Activated T-helper 1 cell treated with Interleukin-2 at 50 U/mL for 16 hours (primary cell): Measurements from ENCODE around the gene PIK3CD.

Experiments
- DNase-seq: peaks from one replicate; pipeline ENCODE4 v3.0.0-alpha.2; 2020; ENCODE audit warnings: low read depth

The PIK3CD gene

GRCh38 chr1:9651565-9652378 lies at the start of gene PIK3CD:
Gene PIK3CD, plus strand, starts transcription at chr1:9651731. Its CDS starts 58,725 bp downstream, at chr1:9710456.
- peak; percentile 37 for DNase-seq

DNA sequence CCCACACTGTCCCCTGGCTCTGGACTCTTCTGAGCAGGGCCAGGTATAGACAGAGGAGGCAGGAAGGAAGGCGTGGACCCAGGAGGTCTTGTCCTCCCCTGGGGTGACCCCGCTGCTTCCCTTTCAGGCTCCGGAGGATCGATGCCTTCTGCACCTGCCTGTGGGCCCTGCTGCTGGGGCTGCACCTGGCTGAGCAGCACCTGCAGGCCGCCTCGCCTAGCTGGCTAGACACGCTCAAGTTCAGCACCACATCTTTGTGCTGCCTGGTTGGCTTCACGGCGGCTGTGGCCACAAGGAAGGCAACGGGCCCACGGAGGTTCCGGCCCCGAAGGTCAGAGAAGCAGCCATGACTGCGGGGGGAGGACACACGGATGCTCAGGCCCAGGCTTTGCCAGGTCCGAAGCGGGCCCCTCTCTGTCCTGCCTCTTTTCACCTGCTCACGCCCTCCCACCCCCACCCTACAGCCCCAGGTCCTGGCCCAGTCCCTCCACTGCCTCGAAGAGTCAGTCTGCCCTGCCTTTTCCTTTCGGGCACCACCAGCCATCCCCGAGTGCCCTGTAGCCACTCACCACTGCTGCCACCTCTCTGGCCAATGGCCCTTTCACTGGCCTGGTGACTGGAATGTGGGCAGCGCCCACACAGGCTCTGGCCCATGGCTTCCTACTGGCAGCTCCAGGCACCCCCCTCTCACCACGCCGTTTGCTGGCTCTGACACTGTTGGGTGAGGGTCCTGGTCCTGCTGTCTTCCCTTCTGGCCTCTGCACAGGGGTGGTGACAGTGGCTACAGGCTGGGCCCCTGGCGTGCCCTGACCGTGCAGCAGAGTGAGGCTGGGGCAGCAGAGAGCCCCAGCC lies 49.4 kb upstream of the PIK3CD start:
- DNase-seq, result no peak

GRCh38 chr1:9602794-9603167 lies 48.8 kb upstream of the PIK3CD start:
- DNase-seq, result no peak

DNA sequence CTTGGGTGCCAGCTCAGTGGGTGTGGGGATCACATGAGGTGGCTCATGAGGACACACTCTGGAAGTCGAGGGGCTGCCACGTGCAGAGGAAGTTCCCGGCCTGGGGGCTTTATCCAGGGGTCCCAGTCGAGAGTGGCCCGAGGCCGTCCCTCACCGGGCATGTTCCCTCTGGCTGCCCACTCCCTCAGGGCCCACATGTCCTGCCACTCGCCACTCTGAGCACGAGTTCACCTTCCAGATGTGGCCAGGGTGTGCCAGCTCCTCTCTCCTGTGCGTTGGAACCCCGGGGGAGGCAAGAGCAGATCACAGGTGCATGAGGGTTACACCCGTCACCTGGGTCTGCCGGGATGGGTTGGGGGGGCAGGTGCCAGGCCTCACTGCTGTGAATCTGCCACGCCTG lies 48.2 kb upstream of the PIK3CD start:
- DNase-seq, result no peak

GRCh38 chr1:9603766-9604753 lies 47.5 kb upstream of the PIK3CD start:
- DNase-seq, result no peak

DNA sequence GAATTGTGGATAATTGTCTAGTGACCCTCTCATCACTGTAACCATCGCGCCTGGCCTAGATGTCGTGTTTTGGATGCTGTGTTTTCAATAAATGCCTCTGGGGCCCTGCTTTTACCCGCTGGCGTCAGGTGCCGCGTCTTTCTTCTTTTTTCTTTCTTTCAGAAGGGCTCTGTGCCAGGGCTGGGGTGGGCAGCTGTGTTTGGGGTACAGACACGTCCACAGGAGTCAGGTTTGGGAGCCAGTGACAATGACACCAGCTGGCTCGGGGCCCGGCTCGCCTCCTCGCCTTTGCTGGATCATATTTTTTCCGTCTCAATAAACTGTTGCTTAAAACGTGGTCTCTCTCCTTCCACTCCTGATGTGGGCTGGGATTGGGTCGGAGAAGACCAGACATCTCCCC lies 46.7 kb upstream of the PIK3CD start:
- DNase-seq, result no peak

GRCh38 chr1:9605946-9606455 lies 45.5 kb upstream of the PIK3CD start:
- DNase-seq, result no peak

DNA sequence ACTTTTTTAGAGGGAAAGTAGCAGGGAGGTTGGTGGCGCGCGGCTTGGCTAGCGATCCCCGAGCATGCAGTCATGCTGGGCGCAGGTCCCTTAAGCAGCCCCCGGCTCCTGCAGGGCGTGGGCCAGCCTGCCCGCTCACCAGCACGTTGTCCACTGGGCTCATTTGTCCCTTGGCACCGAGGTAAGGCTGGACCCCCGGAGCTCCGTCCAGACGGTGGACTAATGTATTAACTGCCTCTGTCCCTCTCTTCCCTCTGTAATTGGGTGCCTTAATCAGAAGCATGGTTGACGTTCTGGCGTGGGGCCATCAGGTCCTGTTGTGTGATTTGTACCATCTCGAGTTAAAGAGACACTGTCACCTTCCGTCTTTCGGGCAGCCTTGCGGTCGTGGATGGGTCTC lies 45.1 kb upstream of the PIK3CD start:
- no peak for DNase-seq

- DNase-seq, result no peak
These were observed 44.6 kb upstream of the PIK3CD start for GRCh38 chr1:9606948-9607347.

DNA sequence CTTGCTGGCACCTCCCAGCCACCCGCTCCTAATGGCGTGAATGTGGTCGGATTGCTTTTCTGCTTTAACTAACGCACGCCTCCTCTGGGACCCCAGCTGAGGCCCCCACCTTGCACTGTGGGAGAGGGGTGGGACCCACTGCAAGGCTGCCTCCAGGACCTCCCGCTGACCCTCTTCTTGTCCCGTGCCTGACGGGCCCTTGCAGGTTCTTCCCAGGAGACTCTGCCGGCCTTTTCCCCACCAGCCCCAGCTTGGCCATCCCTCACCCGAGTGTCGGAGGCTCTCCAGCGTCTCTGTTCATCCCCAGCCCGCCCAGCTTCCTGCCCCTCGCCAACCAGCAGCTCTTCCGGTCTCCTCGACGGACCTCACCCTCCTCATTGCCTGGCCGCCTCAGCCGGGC lies 44.2 kb upstream of the PIK3CD start:
- no peak for DNase-seq

DNA sequence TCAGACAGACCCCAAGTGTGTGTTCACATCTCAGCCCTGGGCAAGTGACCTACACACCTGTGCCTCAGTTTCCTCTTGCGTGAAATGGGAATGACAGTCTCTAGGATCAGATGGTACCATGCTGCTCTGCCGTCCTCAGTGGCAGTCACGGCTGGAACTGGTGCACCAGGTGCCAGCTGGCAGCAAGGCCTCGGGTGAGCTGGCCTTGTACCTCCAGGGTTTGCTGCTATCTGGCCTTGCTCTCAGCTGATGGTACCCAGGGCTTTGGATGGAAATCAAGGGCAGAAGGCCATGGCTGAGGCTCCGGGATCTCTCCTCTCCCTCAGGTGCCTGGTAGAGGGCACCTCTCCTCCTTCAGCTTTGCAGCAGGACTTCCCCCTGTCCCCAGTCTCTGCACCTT lies 41.5 kb upstream of the PIK3CD start:
- no peak for DNase-seq

GRCh38 chr1:9610548-9610947 lies 41.0 kb upstream of the PIK3CD start:
- no peak for DNase-seq

- DNase-seq, result no peak
These were observed 39.8 kb upstream of the PIK3CD start for GRCh38 chr1:9611716-9612115.

GRCh38 chr1:9612162-9612845 lies 39.2 kb upstream of the PIK3CD start:
- DNase-seq, result no peak

- DNase-seq, result no peak
These were observed 38.5 kb upstream of the PIK3CD start for GRCh38 chr1:9612871-9613624.

- no peak for DNase-seq
These were observed 37.8 kb upstream of the PIK3CD start for GRCh38 chr1:9613625-9614299.

DNA sequence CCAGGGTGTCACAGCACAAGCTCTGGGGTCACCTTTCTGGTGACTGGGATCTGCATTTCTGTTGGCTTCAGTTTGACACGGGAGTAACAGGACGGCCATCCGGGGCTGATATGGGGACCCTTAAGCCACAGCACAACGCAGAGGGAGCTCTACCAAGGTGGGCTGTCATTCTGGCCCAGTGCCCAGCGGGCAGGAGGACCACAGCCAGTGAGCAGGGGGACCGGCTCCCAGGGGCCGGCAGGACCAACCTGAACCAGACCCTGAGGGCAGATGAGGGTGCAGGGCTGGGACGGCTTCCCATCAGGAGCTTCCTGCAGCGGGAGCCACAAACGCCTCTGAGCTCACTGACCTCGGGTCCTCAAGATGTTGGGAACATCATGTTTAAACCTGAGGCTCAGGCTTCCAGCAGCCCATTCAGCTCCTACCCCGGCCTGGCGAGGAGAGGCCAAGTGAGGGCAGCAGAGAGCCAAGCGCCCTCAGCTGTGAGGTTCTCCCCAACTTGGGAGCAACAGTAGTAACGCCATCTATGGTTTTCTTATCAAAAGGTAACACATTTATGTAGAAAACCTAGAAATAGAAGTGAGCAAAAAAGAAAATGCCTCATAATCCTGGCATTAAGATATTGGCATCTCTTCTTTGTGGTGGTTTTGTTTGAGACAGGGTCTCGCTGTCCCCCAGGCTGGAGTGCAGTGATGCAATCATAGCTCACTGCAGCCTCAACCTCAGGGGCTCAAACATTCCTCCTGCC lies 36.0 kb upstream of the PIK3CD start:
- peak; percentile 34 for DNase-seq

GRCh38 chr1:9618909-9619679 lies 32.4 kb upstream of the PIK3CD start:
- no peak for DNase-seq
